HG02610 (cell line): ENCODE measurements around the gene RGS3.
"Not testable (repeated sequence)": the region's sequence is repeated elsewhere in the genome, so short reads cannot be mapped to it uniquely, and the experiment has no call there.

ENCODE experiments used
- ATAC-seq: cut with Tn5 transposase; IDR thresholded peaks from one replicate; pipeline ENCODE4 v1.9.1; 2021; ENCODE audit warnings: mild to moderate bottlenecking, moderate library complexity; ENCODE audit not compliant: unreplicated experiment

The RGS3 gene

DNA sequence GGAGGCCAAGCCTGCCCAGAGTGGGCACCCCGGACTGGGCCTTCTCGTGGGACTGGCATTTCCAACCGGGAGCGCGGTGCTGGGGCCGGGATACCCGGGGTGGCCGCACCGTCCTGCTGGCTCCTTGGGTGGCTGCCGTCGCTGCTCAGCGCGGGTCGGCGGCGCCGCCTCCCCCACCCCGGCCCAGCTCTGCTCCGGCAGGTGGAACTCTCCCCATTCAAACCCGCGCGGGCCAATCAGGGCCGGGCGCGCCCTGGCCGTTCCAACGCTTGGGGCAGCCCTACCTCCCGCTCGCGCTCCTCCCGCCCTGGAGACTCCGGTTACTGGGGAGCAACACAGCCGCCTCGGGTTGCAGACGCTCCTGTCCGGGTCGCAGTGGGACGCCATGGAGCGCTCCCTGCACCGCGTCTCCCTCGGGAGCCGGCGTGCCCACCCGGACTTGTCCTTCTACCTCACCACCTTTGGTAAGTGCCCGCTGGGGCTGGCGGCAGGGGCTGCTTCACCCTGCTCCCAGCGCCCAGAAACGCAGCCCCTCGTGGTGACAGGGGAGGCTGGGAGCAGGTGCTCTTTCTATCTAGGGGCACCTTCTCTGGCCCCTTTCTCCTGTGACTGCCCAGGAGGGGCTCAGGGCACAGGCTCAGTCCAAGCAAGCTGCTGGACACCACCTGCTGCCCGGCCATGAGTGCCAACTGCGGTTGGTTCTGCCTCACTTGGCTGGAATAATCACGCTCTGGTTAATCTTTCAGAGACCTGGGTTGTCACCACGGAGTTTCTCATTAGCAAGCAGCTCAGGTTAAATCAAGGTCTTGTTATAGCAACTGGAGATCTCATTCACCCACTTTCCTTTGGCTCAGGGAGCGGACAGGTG lies at the start of gene RGS3:
Gene RGS3, plus strand, starts transcription at position 310 of the 868 bp plus-strand sequence. Its CDS starts 76 bp downstream, at position 386.
- ATAC-seq: no peak

DNA sequence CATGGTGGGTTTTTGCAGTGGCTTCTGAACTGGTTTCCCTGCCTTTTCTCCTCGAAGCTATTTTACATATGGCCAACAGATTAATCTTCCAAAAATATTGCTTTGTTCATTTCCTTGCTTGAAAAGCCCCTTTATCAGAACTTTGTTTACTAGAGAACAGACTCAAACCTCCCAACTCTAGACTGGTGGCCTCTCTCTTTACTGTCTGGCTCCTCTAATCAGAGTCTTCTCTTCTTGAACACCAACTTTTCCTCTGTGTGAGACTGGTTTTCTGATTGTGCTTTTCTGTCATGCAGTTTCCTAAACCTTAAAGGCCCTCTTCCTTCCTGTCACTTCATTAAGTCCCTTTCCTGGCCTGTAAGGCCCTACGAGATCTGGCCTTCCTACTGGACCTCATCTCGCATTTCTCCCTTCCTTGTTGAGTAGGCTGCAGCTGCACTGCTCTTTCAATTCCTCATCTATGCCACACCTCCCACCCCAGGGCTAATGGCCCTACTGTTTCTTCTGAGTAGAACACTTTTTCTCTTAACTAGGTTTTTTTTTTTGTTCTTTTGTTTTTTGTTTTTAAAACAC lies 47.3 kb upstream of the RGS3 start:
- peak; percentile 93 for ATAC-seq

DNA sequence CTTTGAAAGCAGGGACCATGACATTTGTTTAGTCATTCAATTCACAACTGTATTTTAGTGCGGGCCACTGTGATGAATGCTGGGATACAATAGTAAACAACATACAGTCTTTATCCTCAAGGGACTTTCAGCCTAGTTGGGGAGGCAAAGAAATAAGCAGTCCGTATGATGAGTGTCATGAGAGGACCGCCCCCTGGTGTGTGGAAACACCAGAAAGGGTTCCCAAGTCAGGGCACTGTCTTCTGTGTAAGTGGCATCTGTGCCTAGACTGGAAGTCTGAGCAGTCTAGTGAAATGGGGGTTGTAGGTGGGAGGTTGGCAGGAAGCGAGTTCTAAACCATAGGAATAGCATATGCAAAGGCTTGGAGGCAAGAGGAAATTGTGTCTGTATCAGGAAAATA lies 46.2 kb upstream of the RGS3 start:
- no peak for ATAC-seq

DNA sequence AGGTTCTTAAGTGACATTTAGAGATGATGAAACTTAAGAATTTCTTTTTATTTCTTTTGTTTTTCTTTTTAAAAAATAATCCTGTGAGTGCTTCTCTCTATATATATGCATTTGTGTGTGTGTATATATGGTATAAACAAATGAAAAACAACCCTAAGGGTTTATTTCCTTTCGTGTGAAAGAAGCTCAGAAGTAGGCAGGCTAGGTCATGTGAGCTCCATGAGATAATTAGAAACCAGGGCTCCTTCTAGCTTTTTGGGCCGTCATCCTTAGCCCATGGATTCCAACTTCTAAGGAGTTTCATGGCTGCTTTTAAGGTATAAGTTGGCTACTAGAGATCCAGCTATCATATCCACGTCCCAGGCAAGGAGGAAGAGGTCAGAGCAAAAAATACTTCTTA lies 41.8 kb upstream of the RGS3 start:
- no peak for ATAC-seq

DNA sequence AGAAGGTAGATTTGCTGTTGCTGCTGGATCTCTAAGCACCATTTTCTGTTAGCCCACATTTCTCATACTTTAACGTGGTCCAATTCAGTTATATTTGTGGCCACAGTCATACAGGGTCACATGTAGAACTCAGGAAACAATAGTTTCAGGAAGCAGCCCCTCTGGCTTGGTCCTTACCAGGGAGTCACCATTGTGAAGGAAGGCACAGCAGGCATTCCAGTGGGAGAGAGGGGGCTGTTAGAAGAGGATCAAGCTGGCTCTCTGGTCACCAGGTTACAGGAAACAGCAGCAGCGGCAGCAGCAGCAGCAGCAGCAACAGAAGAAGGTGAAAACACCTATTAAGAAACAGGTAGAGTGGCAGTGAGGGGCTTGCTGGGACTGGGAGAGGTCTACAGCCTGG lies 38.5 kb upstream of the RGS3 start:
- ATAC-seq: no peak

DNA sequence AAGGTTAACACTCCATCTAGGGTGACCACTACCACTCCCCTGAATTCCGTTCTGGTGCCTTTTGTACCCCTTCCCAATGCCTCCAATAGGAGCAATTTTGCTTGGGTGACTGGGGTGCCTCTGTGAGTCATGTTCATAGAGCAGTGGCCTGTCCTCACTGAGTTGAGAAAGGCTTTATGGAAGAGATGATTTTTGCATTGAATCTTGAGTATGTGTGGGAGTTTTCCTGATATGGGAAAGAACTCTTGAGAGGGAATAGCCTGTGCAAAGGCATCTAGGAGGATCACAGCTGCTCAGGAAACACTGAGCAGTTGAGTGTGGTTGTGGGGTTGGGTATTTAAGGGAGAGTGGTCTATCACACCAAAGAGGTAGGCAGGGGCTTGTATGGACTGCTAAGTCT lies 36.8 kb upstream of the RGS3 start:
- ATAC-seq: no peak

DNA sequence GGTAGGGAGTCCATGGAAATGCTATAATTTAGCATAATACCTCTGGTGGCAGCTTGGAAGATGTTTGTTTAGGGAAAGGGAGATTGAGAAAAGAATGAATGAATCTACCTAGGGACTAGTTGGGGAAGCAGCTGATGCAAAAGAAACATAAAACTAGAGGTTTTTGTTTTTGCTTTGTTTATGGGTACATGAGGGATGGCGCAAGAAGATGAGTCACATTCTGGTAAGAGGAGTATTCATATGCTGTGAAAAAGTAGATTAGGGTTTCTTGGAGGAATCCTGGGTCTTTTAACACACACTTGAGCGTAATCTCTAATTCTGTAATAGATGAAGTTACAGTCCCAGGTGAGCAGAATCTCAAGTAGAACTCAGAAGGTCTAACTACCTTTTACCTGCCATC lies 35.9 kb upstream of the RGS3 start:
- no peak for ATAC-seq

DNA sequence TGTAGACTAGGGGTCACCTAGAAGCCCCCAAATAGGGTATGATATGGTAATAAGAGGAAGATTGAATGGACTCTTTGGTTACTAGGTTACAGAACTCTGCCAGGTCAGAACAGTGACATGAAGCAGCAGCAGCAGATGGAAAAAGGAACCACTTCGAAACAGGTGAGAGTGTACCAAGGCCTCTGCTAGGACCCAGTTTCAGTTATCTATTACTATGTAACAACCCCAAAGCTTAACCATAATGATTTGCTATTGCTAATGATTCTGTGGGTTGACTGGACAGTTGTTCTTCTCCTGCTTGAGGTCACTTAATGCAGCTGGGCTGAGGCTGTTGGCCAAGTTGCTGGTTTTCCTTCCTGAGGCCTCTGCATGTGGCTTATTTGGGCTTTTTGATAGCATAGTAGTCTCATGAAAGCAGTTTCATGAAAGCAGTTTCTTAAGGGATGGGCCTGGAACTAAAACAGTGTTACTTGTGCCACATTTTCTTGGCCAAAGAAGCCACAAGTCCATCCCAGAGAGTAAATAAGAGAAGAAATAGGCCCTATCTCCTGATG lies 35.4 kb upstream of the RGS3 start:
- no peak for ATAC-seq

DNA sequence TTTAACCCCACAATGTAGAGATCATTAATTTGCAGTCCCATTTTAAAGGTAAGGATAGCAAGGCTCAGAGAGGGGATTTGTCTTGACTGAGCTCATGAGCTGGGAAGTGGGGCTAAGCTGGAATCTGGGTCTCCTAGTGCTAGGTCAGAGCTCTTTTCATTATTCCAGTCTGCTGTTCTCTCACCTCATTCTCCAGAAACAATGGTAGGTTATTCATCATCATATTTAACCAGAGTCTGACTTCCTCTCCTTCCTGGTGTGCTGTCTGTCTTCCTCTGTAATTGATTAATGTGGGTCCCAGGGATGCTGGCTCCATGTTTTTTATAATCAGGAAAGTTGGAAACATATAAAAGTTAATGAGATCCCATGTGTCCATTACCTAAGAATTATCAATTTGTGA lies 32.3 kb upstream of the RGS3 start:
- ATAC-seq: no peak

DNA sequence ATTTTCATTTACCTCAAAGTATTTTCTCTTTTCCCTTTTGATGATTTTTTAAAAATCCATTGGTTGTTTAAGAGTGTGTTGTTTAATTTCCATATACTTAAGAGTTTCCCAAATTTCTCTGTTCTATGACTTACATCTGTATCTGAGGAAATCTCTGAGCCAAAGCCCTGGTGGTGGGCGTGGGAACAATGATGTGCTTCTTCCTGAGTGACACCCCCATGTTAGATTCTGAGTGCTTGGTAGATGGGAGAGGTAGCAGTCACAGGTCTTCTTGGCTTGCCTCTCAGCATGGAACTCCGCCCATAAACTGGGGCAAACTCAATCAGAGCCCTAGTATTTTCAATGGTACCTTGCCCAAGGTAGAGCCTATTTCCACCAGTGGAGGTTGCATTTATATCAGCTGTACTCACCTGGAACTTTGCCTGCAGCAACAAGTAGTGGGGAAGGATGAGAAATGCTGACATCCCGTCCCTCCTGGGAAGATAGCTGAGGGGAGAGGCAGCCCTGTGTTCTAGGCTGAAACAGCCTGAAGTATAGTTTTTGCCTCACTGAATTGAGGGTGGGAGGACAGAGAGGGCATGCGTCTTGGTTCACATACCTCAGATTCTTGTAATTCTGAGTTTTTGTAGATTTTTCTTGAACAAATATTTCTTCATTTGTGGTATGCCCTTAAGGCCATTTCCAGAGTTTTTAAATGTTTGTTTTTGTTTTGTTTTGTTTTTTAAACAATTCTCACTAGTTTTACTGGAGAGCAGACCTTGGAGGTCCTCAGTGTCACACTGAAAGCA lies 26.6 kb upstream of the RGS3 start:
- no peak for ATAC-seq

DNA sequence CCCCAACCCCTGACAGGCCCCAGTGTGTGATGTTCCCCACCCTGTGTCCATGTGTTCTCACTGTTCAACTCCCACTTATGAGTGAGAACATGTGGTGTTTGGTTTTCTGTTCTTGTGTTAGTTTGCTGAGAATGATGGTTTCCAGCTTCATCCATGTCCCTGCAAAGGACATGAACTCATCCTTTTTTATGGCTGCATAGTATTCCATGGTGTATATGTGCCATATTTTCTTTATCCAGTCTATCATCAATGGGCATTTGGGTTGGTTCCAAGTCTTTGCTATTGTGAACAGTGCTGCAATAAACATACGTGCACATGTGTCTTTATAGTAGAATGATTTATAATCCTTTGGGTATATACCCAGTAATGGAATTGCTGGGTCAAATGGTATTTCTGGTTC lies 25.8 kb upstream of the RGS3 start:
- ATAC-seq: not testable (repeated sequence)

DNA sequence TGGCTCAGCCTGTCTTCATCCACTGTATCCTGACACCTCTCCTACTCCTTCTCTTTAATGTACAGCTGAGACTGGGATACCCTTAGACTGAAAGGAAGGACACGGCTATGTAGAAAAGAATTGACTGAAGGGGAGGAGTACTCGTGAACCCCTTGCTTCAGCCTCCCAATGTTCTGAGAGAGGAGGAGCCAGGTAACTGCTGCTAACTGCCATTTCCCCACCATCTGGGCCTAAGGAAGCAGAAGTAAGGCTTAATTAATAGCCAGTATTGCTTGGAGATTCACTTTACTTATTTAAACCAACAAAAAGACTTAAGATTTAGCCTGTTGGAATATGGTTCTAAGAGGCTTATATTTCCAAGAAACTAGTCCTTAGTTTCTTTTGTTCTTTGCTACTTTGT lies 18.8 kb upstream of the RGS3 start:
- no peak for ATAC-seq

DNA sequence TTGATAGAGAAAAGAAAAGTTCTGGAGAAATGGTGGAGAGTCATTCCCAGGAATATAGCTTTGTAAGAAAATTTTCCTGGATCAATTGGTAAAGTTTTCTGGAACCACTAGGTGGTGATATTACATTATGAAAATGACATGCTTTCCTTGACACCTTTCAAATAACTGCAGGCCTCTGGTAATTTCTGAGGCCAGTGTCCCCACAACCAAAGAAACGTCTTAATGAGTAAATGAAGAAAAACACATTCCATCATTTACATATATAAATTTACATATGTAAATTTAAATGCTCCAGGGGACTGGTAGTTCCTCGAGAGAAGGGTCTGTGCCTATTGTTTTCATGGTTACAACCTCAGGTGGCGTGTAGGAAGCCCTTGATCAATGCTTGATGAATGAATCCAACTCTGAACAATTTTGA lies 17.2 kb upstream of the RGS3 start:
- no peak for ATAC-seq

DNA sequence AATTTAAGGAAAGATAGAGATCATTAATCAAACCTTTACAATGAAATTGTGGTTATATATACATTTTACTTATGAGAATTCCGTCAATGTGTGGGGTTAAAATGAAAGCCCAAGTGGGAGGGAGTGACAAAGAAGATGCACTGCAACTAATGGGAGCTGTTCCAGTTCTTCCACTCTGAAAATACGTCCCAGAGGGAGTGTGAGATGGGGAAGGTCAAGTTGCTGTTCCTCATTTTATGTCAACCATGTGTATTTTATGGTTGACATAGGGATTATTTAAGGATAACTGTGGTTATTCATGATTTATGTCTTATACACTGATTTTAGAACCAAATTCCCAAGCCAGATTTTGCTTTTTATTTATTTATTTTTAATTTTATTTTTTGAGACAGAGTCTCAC lies 14.2 kb upstream of the RGS3 start:
- no peak for ATAC-seq

DNA sequence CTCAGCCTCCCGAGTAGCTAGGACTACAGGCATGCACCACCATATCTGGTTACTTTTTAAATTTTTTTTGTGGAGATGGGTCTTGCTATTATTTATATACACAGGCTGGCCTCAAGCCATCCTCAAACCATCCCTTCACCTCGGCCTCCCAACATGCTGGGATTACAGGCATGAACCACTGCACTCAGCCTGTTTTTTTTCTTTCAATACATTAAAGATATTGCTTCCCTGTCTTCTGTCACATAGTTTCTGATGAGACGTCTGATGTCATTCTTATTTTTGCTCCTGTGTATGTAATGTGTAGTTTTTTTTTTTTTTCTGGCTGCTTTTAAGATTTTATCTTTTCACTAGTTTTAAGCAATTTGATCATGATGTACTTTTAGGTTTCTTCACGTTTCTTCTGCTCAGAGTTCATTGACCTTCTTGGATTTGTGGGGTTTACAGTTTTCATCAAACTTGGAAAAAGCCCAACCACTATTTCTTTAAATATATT lies 11.4 kb upstream of the RGS3 start:
- ATAC-seq: no peak

DNA sequence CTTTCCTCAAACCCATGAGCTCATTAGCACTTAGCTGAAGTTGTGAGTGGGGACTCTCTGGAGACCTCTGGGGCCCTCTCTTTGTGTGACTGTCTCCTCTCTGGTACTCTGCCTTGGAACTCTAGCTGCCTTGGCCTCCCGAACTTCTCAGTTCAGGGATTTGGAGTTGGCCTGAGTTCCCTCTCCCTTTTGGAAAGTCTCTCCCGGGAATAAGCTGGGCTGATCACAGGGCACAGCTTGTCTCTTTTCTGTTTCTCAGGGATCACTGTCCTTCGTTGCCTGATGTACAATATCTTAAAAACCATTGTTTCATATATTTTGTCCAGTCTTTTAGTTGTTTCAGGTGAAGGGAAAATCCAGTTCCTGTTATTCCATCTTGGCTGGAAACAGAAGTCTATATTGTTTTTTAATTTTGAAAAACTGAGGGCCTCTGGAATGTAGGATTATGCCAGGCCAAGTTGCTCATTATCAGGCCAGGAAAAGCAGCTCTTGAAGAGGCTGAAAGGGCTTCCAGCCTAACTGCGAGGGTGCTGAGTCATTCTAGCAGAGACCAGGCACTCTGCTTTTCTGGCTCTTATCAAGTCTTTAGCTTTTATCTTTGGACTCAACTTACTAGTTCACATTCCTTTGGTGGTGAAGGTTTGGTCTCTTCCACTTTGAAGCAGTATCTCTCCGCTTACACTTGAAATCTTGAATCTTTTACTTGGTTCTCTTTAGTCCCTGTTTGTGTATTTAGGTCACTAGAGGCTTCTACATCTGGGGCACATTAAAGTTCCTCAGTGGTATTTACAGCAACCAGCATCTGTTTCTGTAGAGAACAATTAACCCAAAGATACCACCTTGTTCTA lies 8.4 kb upstream of the RGS3 start:
- ATAC-seq: no peak

DNA sequence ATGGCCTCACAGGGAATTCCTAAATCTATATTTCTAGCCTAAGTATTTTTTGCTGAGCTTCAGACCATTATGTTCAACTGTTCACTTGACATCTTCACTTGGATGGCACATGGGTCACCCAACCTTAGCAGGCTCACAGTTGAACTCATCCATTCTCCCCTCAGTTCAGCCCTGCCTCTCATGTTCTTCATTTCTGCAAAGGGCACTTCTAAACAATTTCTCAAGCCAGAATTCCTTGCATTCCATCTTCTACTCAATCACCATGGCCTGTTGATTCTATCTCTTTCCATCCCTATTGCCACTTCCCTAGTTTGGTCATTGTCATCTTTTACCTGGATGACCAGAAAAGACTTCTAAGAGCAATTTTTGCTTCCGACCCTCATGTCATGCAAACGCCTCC lies 7.3 kb upstream of the RGS3 start:
- ATAC-seq: no peak

DNA sequence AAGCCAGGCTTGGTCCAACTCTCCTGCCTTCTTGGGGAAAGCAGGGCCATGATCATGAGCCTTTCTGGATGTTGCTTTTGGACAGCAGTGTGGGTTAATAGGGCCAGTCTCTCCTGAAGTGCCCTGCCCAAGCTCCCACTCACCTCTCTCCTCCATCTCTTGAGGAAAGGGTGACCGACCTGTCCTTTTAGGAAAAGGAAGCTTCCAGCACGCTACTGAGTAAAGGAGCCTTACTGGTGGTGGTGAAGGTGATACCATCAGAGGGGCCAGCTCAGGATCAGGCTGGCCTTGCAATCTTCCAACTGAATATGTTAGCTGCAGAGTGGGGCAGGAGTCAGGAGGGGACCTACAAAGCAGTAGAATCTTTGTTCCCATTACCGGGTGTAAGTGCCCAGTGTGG lies 2.2 kb upstream of the RGS3 start:
- no peak for ATAC-seq

DNA sequence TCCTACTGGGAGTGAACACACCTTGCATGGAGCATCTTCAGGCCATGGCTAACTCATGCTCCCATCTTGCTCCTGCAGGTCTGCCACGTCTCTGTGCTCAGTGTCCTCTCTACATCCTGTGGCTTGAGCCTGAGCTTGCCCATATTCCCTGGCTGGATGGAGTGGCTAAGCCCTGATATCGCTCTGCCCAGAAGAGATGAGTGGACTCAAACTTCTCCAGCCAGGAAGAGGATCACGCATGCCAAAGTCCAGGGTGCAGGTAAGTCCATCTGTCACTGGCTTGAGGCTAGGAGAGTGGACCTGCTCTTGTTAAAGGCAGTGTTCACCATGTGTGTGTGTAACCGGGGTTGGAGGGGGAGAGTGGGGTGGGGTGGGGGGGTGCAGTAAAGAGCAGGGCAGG lies 1.6 kb upstream of the RGS3 start:
- no peak for ATAC-seq

DNA sequence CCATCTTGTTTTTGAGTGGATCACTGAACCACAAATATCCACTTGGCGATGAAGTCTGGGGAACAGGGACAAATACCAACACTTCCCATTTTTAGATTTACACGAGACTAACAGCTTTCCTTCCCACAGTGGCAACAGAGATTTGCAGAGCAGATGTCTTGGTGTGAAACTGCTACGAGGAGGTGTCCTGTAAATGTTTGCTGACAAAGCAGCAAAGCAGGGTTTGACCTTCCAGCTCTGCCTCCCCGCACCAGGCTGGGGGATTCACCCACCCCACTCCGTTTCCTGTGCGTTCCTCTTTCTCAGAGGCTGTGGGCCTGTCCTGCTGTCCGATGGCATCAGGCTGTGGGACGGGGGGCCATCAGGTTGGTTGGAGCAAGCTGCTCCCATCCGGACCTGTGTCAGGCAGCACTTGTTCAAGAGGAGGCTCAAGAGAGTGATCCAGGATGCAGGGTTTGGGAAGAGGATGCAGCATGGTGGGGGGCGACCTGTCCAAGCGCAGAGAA lies 693 bp upstream of the RGS3 start:
- ATAC-seq: no peak
